NCI-H226 (cell line): ENCODE results near the gene HRH3.

ENCODE experiments used
- DNase-seq: peaks from one replicate; pipeline ENCODE4 v3.0.0-alpha.2; 2015

HRH3 gene

GRCh38 chr20:62174870-62175624 is 45.0 kb downstream of the HRH3 start:
- DNase-seq, result no peak

- DNase-seq, result no peak
Measured at GRCh38 chr20:62174021-62174804, 45.9 kb downstream of the HRH3 start.

- no peak for DNase-seq
Measured at GRCh38 chr20:62172666-62173065, 47.4 kb downstream of the HRH3 start.

GRCh38 chr20:62171245-62171644 is 48.8 kb downstream of the HRH3 start:
- DNase-seq, result no peak

GRCh38 chr20:62170536-62170935 is 49.5 kb downstream of the HRH3 start:
- no peak for DNase-seq

- no peak for DNase-seq
Measured at GRCh38 chr20:62168890-62169435, 51.1 kb downstream of the HRH3 start.

GRCh38 chr20:62168061-62168460 is 52.0 kb downstream of the HRH3 start:
- DNase-seq, result no peak

- no peak for DNase-seq
Measured at GRCh38 chr20:62167474-62167873, 52.6 kb downstream of the HRH3 start.

GRCh38 chr20:62165762-62166399 is 54.2 kb downstream of the HRH3 start:
- no peak for DNase-seq
